ENCODE results near the gene MYO16. TPM values are rescaled to one million over a fixed set of nuclear protein-coding genes. Genes with fewer than 3 reads are reported as not detected.

Gene MYO16
- polyA plus RNA-seq, 1 donor from 2014 or later: 2.5 TPM

GRCh38 chr13:109028624-109029023 lies 399.2 kb downstream of the MYO16 start:
- no peak overlapping the region for H3K4me3 ChIP-seq (ENCODE audit: low read length)
- no peak overlapping the region for H3K27ac ChIP-seq (ENCODE audit: low read length)
- H2AFZ ChIP-seq (ENCODE audit: low read depth, low read length): no peak overlapping the region
- H3F3A ChIP-seq (ENCODE audit: insufficient read depth, low read length, poor library complexity, severe bottlenecking): peaks cover 4% of the 10 kb centered on the region
- no peaks in the 10 kb centered on the region for H3K9me2 ChIP-seq (ENCODE audit: insufficient read depth, low read length)
- no peaks in the 10 kb centered on the region for H3K36me3 ChIP-seq (ENCODE audit: insufficient read depth, low read length)
- TF ChIP-seq CTCF (IDR thresholded peaks at IDR 0.05; ENCODE audit: poor library complexity, severe bottlenecking): no peak
- TF ChIP-seq RAD21 (conservative IDR thresholded peaks at IDR 0.05): no peak
- H3K9ac ChIP-seq (ENCODE audit: low read length): no peak overlapping the region
- H3K27me3 ChIP-seq (ENCODE audit: insufficient read depth, low read depth, low read length): no peaks in the 10 kb centered on the region
- no peaks in the 10 kb centered on the region for H4K20me1 ChIP-seq (ENCODE audit: insufficient read depth)
- H3K9me3 ChIP-seq (ENCODE audit: low read length): no peaks in the 10 kb centered on the region
- no peak overlapping the region for H3K4me2 ChIP-seq (ENCODE audit: low read length)
- H3K79me2 ChIP-seq (replicated peaks; ENCODE audit: insufficient read depth, low read length): no peaks in the 10 kb centered on the region

GRCh38 chr13:109033090-109033489 lies 403.7 kb downstream of the MYO16 start:
- H4K20me1 ChIP-seq (ENCODE audit: insufficient read depth): no peaks in the 10 kb centered on the region
- H3K9ac ChIP-seq (ENCODE audit: low read length): no peak overlapping the region
- H3K9me2 ChIP-seq (ENCODE audit: insufficient read depth, low read length): no peaks in the 10 kb centered on the region
- no peak overlapping the region for H2AFZ ChIP-seq (ENCODE audit: low read depth, low read length)
- no peaks in the 10 kb centered on the region for H3F3A ChIP-seq (ENCODE audit: insufficient read depth, low read length, poor library complexity, severe bottlenecking)
- no peaks in the 10 kb centered on the region for H3K36me3 ChIP-seq (ENCODE audit: insufficient read depth, low read length)
- no peak overlapping the region for H3K27ac ChIP-seq (ENCODE audit: low read length)
- no peak overlapping the region for H3K4me3 ChIP-seq (ENCODE audit: low read length)
- no peaks in the 10 kb centered on the region for H3K79me2 ChIP-seq (replicated peaks; ENCODE audit: insufficient read depth, low read length)
- H3K9me3 ChIP-seq (ENCODE audit: low read length): no peaks in the 10 kb centered on the region
- TF ChIP-seq POLR2AphosphoS5 (IDR thresholded peaks at IDR 0.05): peak; percentile 55
- TF ChIP-seq CTCF (IDR thresholded peaks at IDR 0.05; ENCODE audit: poor library complexity, severe bottlenecking): no peak
- no peaks in the 10 kb centered on the region for H3K27me3 ChIP-seq (ENCODE audit: insufficient read depth, low read depth, low read length)
- no peak overlapping the region for H3K4me2 ChIP-seq (ENCODE audit: low read length)

- H3K9me3 ChIP-seq (ENCODE audit: low read length): no peaks in the 10 kb centered on the region
- no peaks in the 10 kb centered on the region for H3F3A ChIP-seq (ENCODE audit: insufficient read depth, low read length, poor library complexity, severe bottlenecking)
- H4K20me1 ChIP-seq (ENCODE audit: insufficient read depth): no peaks in the 10 kb centered on the region
- no peak overlapping the region for H3K4me3 ChIP-seq (ENCODE audit: low read length)
- no peak overlapping the region for H3K4me2 ChIP-seq (ENCODE audit: low read length)
- TF ChIP-seq POLR2AphosphoS5 (IDR thresholded peaks at IDR 0.05): no peak
- no peak for TF ChIP-seq REST (IDR thresholded peaks at IDR 0.05; ENCODE audit: borderline replicate concordance)
- no peak for TF ChIP-seq TAF1 (IDR thresholded peaks at IDR 0.05; ENCODE audit: low read depth)
- TF ChIP-seq RAD21 (conservative IDR thresholded peaks at IDR 0.05): no peak
- no peak for TF ChIP-seq MXI1 (conservative IDR thresholded peaks at IDR 0.05; ENCODE audit: poor library complexity, severe bottlenecking)
- no peak for TF ChIP-seq EZH2 (IDR thresholded peaks at IDR 0.05; ENCODE audit: borderline replicate concordance, insufficient read depth, low read length, poor library complexity, severe bottlenecking)
- TF ChIP-seq SMC3 (conservative IDR thresholded peaks at IDR 0.05; ENCODE audit: poor library complexity): no peak
- TF ChIP-seq CTCF (IDR thresholded peaks at IDR 0.05; ENCODE audit: poor library complexity, severe bottlenecking): no peak
- no peak for TF ChIP-seq EP300 (conservative IDR thresholded peaks at IDR 0.05; ENCODE audit: poor library complexity, severe bottlenecking)
- peak overlapping the region; percentile 4 for H3K27ac ChIP-seq (ENCODE audit: low read length)
- no peaks in the 10 kb centered on the region for H3K9me2 ChIP-seq (ENCODE audit: insufficient read depth, low read length)
- no peak overlapping the region for H2AFZ ChIP-seq (ENCODE audit: low read depth, low read length)
- no peaks in the 10 kb centered on the region for H3K36me3 ChIP-seq (ENCODE audit: insufficient read depth, low read length)
- no peaks in the 10 kb centered on the region for H3K79me2 ChIP-seq (replicated peaks; ENCODE audit: insufficient read depth, low read length)
- no peaks in the 10 kb centered on the region for H3K27me3 ChIP-seq (ENCODE audit: insufficient read depth, low read depth, low read length)
- H3K9ac ChIP-seq (ENCODE audit: low read length): no peak overlapping the region
Measured at GRCh38 chr13:109036078-109036780, 406.8 kb downstream of the MYO16 start.

Data from neural cell (in vitro differentiated cells).